C4-2B (cell line): ENCODE measurements around the gene OXSR1.

Source experiments
- ZFX ChIP-seq: fragments of 450-650 bp; IDR thresholded peaks from 2 replicates; pipeline ENCODE4 v1.6.1; 2017
- TF ChIP-seq, protein P1 (sequence below): fragments of 450-650 bp; conservative IDR thresholded peaks from 2 replicates; pipeline ENCODE4 v1.5.1; 2017; ENCODE audit warnings: mild to moderate bottlenecking

DNA sequence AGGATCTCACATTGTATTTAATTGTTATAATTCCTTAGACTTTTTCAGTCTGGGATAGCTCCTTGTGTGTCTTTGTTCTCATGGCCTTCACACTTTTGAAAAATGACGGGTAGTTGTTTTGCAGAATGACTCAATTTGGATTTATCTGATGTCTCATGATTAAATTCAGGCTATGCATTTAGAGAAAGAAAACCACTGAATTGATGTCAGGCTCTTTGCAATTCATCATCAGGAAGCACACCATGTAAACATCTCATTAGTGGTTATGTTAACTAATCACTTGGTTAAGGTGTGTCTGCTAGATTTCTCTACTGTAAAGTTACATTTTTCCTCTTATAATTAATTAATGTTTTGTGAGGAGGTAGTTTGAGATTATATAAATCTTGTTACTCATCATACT lies 92.2 kb downstream of the OXSR1 start:
- TF ChIP-seq, protein P1, sequence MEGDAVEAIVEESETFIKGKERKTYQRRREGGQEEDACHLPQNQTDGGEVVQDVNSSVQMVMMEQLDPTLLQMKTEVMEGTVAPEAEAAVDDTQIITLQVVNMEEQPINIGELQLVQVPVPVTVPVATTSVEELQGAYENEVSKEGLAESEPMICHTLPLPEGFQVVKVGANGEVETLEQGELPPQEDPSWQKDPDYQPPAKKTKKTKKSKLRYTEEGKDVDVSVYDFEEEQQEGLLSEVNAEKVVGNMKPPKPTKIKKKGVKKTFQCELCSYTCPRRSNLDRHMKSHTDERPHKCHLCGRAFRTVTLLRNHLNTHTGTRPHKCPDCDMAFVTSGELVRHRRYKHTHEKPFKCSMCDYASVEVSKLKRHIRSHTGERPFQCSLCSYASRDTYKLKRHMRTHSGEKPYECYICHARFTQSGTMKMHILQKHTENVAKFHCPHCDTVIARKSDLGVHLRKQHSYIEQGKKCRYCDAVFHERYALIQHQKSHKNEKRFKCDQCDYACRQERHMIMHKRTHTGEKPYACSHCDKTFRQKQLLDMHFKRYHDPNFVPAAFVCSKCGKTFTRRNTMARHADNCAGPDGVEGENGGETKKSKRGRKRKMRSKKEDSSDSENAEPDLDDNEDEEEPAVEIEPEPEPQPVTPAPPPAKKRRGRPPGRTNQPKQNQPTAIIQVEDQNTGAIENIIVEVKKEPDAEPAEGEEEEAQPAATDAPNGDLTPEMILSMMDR: no peak
- TF ChIP-seq ZFX: no peak
